PC-3 (cell line): ENCODE results near the gene HK1. TPM values are rescaled to one million over a fixed set of nuclear protein-coding genes. Genes with fewer than 3 reads are reported as not detected.

Experiments
- ATAC-seq: fragments of 200-7000 bp; cut with Tn5 transposase; 2 replicates; pipeline ENCODE4 v1.9.1; 2020; ENCODE audit warnings: mild to moderate bottlenecking, moderate library complexity
- Bru-seq: library from RNA; stranded (reverse); fragments of 400-500 nt; gene quantifications from one replicate; lab custom pipeline; 2021; lab: Mats Ljungman, UMichigan
- BruChase-seq, 2 experiments: library from RNA; stranded (reverse); fragments of 400-500 nt; gene quantifications; one replicate each; lab custom pipeline; 2021; lab: Mats Ljungman, UMichigan
- BruUV-seq: library from RNA; stranded (reverse); fragments of 400-500 nt; replicated peaks from 2 replicates; lab custom pipeline; 2021; lab: Mats Ljungman, UMichigan
- CTCF ChIA-PET: fragments of 300-600 bp; sonication (Branson Sonifier 250); formaldehyde crosslinking; loops from one replicate; lab custom pipeline; 2022; ENCODE audit warnings: antibody characterized with exemption; lab: Charles Lee
- POLR2A ChIA-PET: fragments of 300-600 bp; sonication (Branson Sonifier 250); formaldehyde crosslinking; loops from one replicate; lab custom pipeline; 2022; ENCODE audit warnings: antibody characterized with exemption; ENCODE audit not compliant: unreplicated experiment; lab: Charles Lee
- DNase-seq: peaks from one replicate; pipeline ENCODE4 v3.0.0-alpha.2; 2015
- H2AFZ ChIP-seq: fragments of 300-600 bp; sonication (generic); 2 replicates; pipeline ENCODE4 v1.6.0; 2016; ENCODE audit warnings: antibody characterized with exemption, low read length
- H3F3A ChIP-seq: fragments of 300-600 bp; sonication (generic); one replicate; pipeline ENCODE4 v1.6.0; 2017; ENCODE audit warnings: antibody characterized with exemption, low read length, control low read depth, mild to moderate bottlenecking; ENCODE audit not compliant: unreplicated experiment
- H3K27ac ChIP-seq: fragments of 300-600 bp; sonication (generic); 2 replicates; pipeline ENCODE4 v1.5.1; 2016; ENCODE audit warnings: mild to moderate bottlenecking, low read length
- H3K27me3 ChIP-seq: fragments of 300-600 bp; sonication (generic); 2 replicates; pipeline ENCODE4 v1.6.1; 2016; ENCODE audit warnings: low read length, mixed read lengths
- H3K36me3 ChIP-seq: fragments of 300-600 bp; sonication (generic); 2 replicates; pipeline ENCODE4 v1.6.1; 2016; ENCODE audit warnings: low read depth, mixed run types, low read length, mixed read lengths
- H3K4me1 ChIP-seq: fragments of 300-600 bp; sonication (generic); 2 replicates; pipeline ENCODE4 v1.5.1; 2016; ENCODE audit warnings: low read length; ENCODE audit not compliant: insufficient read depth
- H3K4me2 ChIP-seq: fragments of 300-600 bp; sonication (generic); 2 replicates; pipeline ENCODE4 v1.6.0; 2016; ENCODE audit warnings: low read length
- H3K4me3 ChIP-seq: fragments of 300-600 bp; sonication (generic); 2 replicates; pipeline ENCODE4 v1.5.1; 2016; ENCODE audit warnings: mild to moderate bottlenecking, low read length, mixed read lengths
- H3K79me2 ChIP-seq: fragments of 300-600 bp; sonication (generic); 2 replicates; pipeline ENCODE4 v1.6.1; 2017; ENCODE audit warnings: low read length, mixed read lengths
- H3K9ac ChIP-seq: fragments of 300-600 bp; sonication (generic); 2 replicates; pipeline ENCODE4 v1.6.0; 2016; ENCODE audit warnings: mild to moderate bottlenecking, low read length
- H3K9me2 ChIP-seq: fragments of 300-600 bp; sonication (generic); replicated peaks from 2 replicates; pipeline ENCODE4 v1.6.1; 2016; ENCODE audit warnings: mixed run types, low read length, mixed read lengths
- H3K9me3 ChIP-seq: fragments of 300-600 bp; sonication (generic); 2 replicates; pipeline ENCODE4 v1.6.1; 2016; ENCODE audit warnings: low read length, mixed read lengths
- H4K20me1 ChIP-seq: fragments of 300-600 bp; sonication (generic); 2 replicates; pipeline ENCODE4 v1.6.1; 2016; ENCODE audit warnings: low read length, mixed read lengths
- EZH2 ChIP-seq: fragments of 300-600 bp; sonication (generic); IDR thresholded peaks from one replicate; pipeline ENCODE4 v1.6.1; 2017; ENCODE audit warnings: antibody characterized with exemption, mild to moderate bottlenecking, low read length; ENCODE audit not compliant: unreplicated experiment
- EZH2phosphoT487 ChIP-seq: fragments of 300-600 bp; sonication (generic); IDR thresholded peaks from 2 replicates; pipeline ENCODE4 v1.6.1; 2018; ENCODE audit warnings: mild to moderate bottlenecking, antibody characterized with exemption, low read length, borderline replicate concordance
- intact Hi-C: fragments of 100-400 bp; cut with micrococcal nuclease; formaldehyde crosslinking; loops from 2 replicates; pipeline ENCODE4 v1.9.0; 2023
- long read RNA-seq: library from polyadenylated mRNA; unstranded; transcript quantifications from one replicate; pipeline ENCODE4 v2.0.0, GENCODE V29; 2021; ENCODE audit not compliant: unreplicated experiment
- total RNA-seq: library from RNA; depleted of rRNA; stranded (reverse); fragments of >200 nt; gene quantifications from 2 replicates; pipeline ENCODE4 v1.2.3, GENCODE V29; 2014; rRNA removed
- TF ChIP-seq, protein P1 (sequence below): fragments of 300-600 bp; sonication (generic); conservative IDR thresholded peaks from 2 replicates; pipeline ENCODE4 v1.5.1; 2017; ENCODE audit warnings: antibody characterized with exemption, low read depth, mild to moderate bottlenecking, low read length

Gene HK1
- 189 and 208 TPM in 2 replicates for total RNA-seq
- Bru-seq, nascent RNA: percentile 81 among the genes with signal in this experiment
- BruChase-seq, experiment 1, labeled RNA remaining after a 6-hour chase: percentile 88 among the genes with signal in this experiment
- percentile 80 among the genes with signal in this experiment for BruChase-seq, experiment 2, labeled RNA remaining after a 2-hour chase
- long read RNA-seq, transcript HK1-202 (18 exons, 3,605 nt): major isoform, 535 of 706 reads
- long read RNA-seq, partial matches to known transcripts: 76 of 706 reads
- long read RNA-seq, other reads (novel, unspliced or antisense): 91 of 706 reads

DNA sequence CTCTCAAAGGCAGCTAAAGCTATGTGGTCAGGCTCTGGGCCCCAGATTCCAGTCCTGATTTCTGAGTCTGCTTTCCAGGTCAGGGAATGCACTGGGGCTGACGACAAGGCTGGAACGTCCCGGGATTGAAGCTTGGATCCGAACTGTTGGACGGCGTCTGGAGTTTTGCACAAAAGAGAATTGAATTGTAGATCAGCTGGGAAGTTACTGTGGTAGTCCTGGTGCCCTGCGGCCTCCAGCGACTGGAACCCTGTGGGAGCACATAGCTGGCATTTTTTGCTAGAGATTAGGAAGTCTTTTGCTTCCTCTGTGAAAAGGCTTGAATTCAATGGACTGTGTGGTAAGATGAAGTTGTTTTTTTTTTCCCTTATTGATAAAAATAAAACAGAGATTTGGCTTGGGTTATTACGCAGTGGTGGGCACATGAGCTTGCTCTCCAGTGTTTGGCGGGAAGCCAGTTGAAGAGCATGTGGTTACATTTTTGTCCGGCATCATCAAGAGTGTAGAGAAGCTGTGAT lies at the start of gene HK1:
Gene HK1 (plus strand): TSS at position 51 of the 518 bp plus-strand sequence.
- no peaks in the 10 kb centered on the region for H3K9me2 ChIP-seq
- DNase-seq: no peak
- no peaks in the 10 kb centered on the region for H3K4me1 ChIP-seq
- H3K36me3 ChIP-seq: no peaks in the 10 kb centered on the region
- no peak within 1 kb of the TSS for H2AFZ ChIP-seq
- POLR2A ChIA-PET: no interaction called here
- H4K20me1 ChIP-seq: no peaks in the 10 kb centered on the region
- H3F3A ChIP-seq: no peaks in the 10 kb centered on the region
- H3K9me3 ChIP-seq: no peaks in the 10 kb centered on the region
- no peaks in the 10 kb centered on the region for H3K79me2 ChIP-seq
- no peak for ATAC-seq
- TF ChIP-seq, protein P1, sequence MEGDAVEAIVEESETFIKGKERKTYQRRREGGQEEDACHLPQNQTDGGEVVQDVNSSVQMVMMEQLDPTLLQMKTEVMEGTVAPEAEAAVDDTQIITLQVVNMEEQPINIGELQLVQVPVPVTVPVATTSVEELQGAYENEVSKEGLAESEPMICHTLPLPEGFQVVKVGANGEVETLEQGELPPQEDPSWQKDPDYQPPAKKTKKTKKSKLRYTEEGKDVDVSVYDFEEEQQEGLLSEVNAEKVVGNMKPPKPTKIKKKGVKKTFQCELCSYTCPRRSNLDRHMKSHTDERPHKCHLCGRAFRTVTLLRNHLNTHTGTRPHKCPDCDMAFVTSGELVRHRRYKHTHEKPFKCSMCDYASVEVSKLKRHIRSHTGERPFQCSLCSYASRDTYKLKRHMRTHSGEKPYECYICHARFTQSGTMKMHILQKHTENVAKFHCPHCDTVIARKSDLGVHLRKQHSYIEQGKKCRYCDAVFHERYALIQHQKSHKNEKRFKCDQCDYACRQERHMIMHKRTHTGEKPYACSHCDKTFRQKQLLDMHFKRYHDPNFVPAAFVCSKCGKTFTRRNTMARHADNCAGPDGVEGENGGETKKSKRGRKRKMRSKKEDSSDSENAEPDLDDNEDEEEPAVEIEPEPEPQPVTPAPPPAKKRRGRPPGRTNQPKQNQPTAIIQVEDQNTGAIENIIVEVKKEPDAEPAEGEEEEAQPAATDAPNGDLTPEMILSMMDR: no peak
- no peak for TF ChIP-seq EZH2phosphoT487
- no peak for TF ChIP-seq EZH2
- no peak within 1 kb of the TSS for H3K4me3 ChIP-seq
- no peak within 1 kb of the TSS for H3K9ac ChIP-seq
- no peak within 1 kb of the TSS for H3K4me2 ChIP-seq
- H3K27me3 ChIP-seq: no peaks in the 10 kb centered on the region
- BruUV-seq: no TSS peak
- H3K27ac ChIP-seq: no peak within 1 kb of the TSS
- CTCF ChIA-PET: no interaction called here
- intact Hi-C loops: no loop called here

DNA sequence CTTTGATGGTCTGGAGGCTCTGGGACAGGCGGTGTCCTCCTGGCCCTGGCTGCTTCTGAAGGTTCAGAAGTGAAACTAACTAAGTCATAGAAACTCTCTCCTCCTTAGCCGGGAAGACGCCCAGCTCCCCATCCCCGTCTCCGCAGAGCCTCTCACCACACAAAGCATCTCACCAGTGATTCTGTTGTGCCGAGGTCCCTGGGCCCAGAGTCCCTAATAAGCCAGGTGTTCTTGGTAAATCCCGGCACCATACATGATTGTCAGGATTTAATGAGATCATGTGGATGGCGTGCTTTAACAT lies 48.7 kb upstream of the HK1 start:
- H3K79me2 ChIP-seq: no peaks in the 10 kb centered on the region
- no peak overlapping the region for H3K9ac ChIP-seq
- H3K27me3 ChIP-seq: no peaks in the 10 kb centered on the region
- POLR2A ChIA-PET: no interaction called here
- intact Hi-C loops: no loop called here
- no peak for DNase-seq
- BruUV-seq: no TSS peak
- no peaks in the 10 kb centered on the region for H3K9me2 ChIP-seq
- peaks cover 32% of the 10 kb centered on the region for H3K4me1 ChIP-seq
- CTCF ChIA-PET: no interaction called here
- H3K27ac ChIP-seq: no peak overlapping the region
- no peaks in the 10 kb centered on the region for H3K9me3 ChIP-seq
- no peaks in the 10 kb centered on the region for H4K20me1 ChIP-seq
- H3K36me3 ChIP-seq: no peaks in the 10 kb centered on the region
- no peak overlapping the region for H3K4me2 ChIP-seq
- H2AFZ ChIP-seq: no peak overlapping the region
- TF ChIP-seq EZH2: no peak
- TF ChIP-seq, protein P1: no peak
- TF ChIP-seq EZH2phosphoT487: no peak
- no peaks in the 10 kb centered on the region for H3F3A ChIP-seq
- no peak for ATAC-seq
- H3K4me3 ChIP-seq: no peak overlapping the region

DNA sequence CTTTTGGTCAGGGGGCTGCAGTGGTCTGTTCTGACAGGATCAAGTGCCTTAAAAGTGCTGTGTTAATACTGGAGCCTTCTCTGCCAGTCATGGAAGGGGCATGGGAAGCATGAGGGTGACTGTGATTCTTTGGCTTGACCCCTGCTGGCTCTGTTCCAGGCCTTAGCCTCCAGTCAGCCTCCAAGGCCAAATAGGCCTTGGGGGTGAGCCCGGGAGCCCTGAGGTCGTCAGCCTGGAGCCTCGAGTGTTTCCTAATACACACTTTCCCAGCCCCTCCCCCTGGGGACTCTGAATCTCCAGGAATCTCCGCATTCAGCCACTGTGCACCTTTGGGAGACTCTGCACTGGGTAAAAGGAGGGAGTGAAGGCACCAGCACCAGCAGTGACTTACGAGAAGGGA lies 48.2 kb upstream of the HK1 start:
- H3K27me3 ChIP-seq: no peaks in the 10 kb centered on the region
- H3K9me2 ChIP-seq: no peaks in the 10 kb centered on the region
- POLR2A ChIA-PET: no interaction called here
- H3F3A ChIP-seq: no peaks in the 10 kb centered on the region
- H2AFZ ChIP-seq: no peak overlapping the region
- BruUV-seq: no TSS peak
- H3K4me2 ChIP-seq: no peak overlapping the region
- intact Hi-C loops: no loop called here
- no peak overlapping the region for H3K9ac ChIP-seq
- no peak for TF ChIP-seq EZH2
- no peak for TF ChIP-seq EZH2phosphoT487
- TF ChIP-seq, protein P1: no peak
- H3K36me3 ChIP-seq: no peaks in the 10 kb centered on the region
- H3K4me3 ChIP-seq: no peak overlapping the region
- H3K27ac ChIP-seq: no peak overlapping the region
- DNase-seq (no peak), ATAC-seq (no peak)
- H3K9me3 ChIP-seq: no peaks in the 10 kb centered on the region
- CTCF ChIA-PET: no interaction called here
- H3K79me2 ChIP-seq: no peaks in the 10 kb centered on the region
- no peaks in the 10 kb centered on the region for H4K20me1 ChIP-seq
- peaks cover 26% of the 10 kb centered on the region for H3K4me1 ChIP-seq
